ENCODE data around the gene GATD1.

GATD1 gene

DNA sequence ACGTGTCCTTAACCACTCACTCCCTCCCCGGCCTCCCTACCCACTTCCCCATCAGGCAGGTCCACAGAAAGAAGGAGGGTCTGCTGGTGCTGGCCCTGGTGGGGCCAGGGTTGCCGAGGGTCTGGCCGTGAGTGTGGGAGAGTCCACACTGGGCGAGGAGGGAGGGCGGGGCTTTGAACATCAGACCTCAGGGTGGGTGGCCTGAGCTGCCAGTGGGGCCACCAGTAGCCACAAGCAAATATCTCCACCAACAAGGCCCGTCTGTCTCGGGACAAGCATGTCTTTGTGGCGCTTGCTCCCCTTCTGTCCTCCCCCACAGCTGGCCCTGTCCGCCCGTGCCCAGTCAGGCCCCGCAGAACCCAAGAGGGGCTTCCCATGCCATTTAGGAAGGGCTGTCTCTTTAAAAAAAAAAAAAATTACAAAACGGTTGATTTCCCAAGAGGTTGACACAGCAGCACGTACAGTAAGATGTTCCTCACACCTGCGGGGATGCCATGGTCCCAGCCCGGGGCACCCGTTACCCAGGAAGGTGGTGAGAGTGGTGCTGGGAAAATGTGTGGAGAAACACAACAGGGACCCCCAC lies 47.7 kb downstream of the GATD1 start:
- H3K36me3 ChIP-seq: no peaks in the 10 kb centered on the region
- DNase-seq: no peak
- no peaks in the 10 kb centered on the region for H3K27me3 ChIP-seq (ENCODE audit: insufficient read depth, low read depth, severe bottlenecking)
- H3K27ac ChIP-seq: no peak overlapping the region
- H3K4me3 ChIP-seq (ENCODE audit: low read depth, low read length): no peak overlapping the region
- TF ChIP-seq, protein P1, sequence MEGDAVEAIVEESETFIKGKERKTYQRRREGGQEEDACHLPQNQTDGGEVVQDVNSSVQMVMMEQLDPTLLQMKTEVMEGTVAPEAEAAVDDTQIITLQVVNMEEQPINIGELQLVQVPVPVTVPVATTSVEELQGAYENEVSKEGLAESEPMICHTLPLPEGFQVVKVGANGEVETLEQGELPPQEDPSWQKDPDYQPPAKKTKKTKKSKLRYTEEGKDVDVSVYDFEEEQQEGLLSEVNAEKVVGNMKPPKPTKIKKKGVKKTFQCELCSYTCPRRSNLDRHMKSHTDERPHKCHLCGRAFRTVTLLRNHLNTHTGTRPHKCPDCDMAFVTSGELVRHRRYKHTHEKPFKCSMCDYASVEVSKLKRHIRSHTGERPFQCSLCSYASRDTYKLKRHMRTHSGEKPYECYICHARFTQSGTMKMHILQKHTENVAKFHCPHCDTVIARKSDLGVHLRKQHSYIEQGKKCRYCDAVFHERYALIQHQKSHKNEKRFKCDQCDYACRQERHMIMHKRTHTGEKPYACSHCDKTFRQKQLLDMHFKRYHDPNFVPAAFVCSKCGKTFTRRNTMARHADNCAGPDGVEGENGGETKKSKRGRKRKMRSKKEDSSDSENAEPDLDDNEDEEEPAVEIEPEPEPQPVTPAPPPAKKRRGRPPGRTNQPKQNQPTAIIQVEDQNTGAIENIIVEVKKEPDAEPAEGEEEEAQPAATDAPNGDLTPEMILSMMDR (IDR thresholded peaks at IDR 0.05; ENCODE audit: low read depth, low read length): no peak
- no peaks in the 10 kb centered on the region for H3K9me3 ChIP-seq (ENCODE audit: severe bottlenecking)

DNA sequence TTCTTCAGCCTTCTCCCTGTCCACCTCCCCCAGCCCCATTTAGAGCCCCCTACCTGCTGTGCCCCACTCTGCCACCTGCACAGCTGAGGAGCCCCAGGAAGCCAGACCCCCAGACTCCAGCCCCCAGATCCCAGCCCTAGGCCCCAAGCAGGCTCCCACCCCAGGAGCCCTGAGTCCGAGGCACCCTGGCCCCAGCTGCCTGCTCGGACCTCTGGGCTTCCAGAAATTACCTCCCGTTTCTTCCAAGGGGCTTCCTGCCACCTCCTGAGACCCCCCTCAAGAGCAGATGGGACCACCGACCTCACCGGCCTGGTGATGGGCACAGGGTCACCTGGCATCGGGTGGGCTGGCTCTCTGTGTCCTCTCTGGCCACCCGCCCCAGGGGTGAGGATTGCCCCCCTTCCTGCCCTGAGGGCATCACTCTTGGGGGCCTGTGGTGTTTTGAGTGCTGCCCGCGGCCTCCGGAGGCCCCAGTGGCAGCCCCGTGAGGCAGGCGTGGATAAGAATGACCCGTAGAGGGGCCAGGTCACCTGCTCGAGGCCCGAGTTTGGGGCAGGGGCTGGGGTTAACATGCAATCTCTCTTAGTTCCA lies 48.3 kb downstream of the GATD1 start:
- Histone ChIP-seq H3K27ac (no peak overlapping the region), H3K27me3 (ENCODE audit: insufficient read depth, low read depth, severe bottlenecking) (no peaks in the 10 kb centered on the region), H3K36me3 (no peaks in the 10 kb centered on the region), H3K4me3 (ENCODE audit: low read depth, low read length) (no peak overlapping the region), H3K9me3 (ENCODE audit: severe bottlenecking) (no peaks in the 10 kb centered on the region)
- TF ChIP-seq, protein P1 (IDR thresholded peaks at IDR 0.05; ENCODE audit: low read depth, low read length): no peak
- no peak for DNase-seq

DNA sequence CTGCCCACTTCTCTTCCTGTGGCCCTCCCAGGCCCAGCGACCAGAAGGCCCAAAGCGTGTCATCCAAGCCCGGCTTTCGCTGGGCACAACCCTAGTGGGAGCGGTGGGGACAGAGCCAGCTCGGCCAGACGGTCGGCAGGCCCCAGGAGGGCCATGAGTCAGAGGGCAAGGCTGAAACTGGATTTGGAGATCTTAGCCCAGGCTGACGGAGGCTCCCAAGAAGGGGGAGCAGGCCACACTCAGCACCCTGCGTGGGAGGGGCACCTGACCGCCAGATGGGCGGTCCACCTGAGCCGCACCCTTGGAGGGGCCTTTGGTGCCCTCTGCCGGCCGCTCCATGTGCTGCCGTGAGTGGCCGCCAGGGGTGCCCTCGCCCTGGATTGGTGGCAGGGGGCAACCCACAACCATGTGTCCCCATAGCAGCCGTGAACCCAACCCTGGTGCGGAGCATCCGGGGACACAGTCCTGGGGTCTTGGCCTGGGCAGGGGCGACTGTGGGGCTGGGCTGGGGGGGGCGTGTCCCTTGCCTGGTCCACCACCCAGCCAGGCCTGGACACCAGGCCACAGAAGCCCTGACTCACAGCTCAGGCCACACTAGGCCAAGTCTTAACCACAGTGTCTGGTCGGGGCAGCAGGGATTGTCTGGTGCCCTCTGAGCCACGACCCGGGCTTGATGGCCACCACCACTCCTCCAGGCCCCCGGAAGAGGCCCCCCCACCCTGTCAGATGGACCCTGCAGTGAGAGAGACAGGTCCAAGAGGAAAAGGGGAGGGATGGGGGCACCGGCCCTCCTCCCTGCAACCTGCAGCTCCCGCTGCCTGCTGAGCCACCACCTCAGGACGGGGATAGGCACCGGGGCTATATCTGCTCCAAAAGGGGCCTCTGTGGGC lies 49.2 kb downstream of the GATD1 start:
- no peaks in the 10 kb centered on the region for H3K36me3 ChIP-seq
- H3K27me3 ChIP-seq (ENCODE audit: insufficient read depth, low read depth, severe bottlenecking): no peaks in the 10 kb centered on the region
- peak overlapping the region; percentile 57 for H3K27ac ChIP-seq
- TF ChIP-seq, protein P1 (IDR thresholded peaks at IDR 0.05; ENCODE audit: low read depth, low read length): peak; percentile 99
- no peak overlapping the region for H3K4me3 ChIP-seq (ENCODE audit: low read depth, low read length)
- DNase-seq: peak; percentile 92
- H3K9me3 ChIP-seq (ENCODE audit: severe bottlenecking): no peaks in the 10 kb centered on the region

DNA sequence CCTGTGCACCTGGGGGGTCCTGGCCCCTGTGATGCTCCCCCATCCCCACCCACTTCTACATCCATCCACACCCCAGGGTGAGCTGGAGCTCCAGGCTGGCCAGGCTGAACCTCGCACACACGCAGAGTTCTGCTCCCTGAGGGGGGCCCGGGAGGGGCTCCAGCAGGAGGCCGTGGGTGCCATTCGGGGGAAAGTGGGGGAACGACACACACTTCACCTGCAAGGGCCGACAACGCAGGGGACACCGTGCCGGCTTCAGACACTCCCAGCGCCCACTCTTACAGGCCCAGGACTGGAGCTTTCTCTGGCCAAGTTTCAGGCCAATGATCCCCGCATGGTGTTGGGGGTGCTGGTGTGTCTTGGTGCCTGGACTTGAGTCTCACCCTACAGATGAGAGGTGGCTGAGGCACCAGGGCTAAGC lies 50.0 kb downstream of the GATD1 start:
- Histone ChIP-seq H3K27me3 (ENCODE audit: insufficient read depth, low read depth, severe bottlenecking) (peaks cover 3% of the 10 kb centered on the region), H3K27ac (peak overlapping the region; percentile 57), H3K9me3 (ENCODE audit: severe bottlenecking) (no peaks in the 10 kb centered on the region), H3K4me3 (ENCODE audit: low read depth, low read length) (no peak overlapping the region), H3K36me3 (no peaks in the 10 kb centered on the region)
- DNase-seq: no peak
- TF ChIP-seq, protein P1 (IDR thresholded peaks at IDR 0.05; ENCODE audit: low read depth, low read length): no peak

DNA sequence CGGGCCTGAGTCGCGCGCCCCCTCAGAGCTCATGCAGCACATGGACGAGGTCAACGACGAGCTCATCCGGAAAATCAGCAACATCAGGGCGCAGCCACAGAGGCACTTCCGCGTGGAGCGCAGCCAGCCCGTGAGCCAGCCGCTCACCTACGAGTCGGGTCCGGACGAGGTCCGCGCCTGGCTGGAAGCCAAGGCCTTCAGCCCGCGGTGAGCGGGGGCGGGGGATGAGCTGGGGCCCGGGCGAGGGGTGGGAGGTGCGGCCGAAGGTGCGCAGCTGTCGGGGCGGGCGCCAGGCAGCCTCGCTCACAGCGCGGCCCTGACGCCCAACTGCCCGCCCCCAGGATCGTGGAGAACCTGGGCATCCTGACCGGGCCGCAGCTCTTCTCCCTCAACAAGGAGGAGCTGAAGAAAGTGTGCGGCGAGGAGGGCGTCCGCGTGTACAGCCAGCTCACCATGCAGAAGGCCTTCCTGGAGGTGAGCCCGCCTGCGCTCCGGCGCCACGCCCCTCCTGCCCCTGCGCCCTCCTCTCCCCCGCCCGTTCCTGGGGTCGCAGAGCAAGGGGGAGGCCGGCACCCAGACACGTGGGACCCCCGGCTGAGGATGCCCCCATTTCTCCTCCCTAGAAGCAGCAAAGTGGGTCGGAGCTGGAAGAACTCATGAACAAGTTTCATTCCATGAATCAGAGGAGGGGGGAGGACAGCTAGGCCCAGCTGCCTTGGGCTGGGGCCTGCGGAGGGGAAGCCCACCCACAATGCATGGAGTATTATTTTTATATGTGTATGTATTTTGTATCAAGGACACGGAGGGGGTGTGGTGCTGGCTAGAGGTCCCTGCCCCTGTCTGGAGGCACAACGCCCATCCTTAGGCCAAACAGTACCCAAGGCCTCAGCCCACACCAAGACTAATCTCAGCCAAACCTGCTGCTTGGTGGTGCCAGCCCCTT lies 50.7 kb downstream of the GATD1 start:
- TF ChIP-seq, protein P1 (IDR thresholded peaks at IDR 0.05; ENCODE audit: low read depth, low read length): no peak
- Histone ChIP-seq H3K36me3 (no peaks in the 10 kb centered on the region), H3K27me3 (ENCODE audit: insufficient read depth, low read depth, severe bottlenecking) (peaks cover 10% of the 10 kb centered on the region), H3K4me3 (ENCODE audit: low read depth, low read length) (peak overlapping the region; percentile 19), H3K9me3 (ENCODE audit: severe bottlenecking) (no peaks in the 10 kb centered on the region), H3K27ac (peak overlapping the region; percentile 44; the same call in 1 of the 2 replicates)
- peak; percentile 62 for DNase-seq
